Tongue (tissue), 2 donors: ENCODE results near the gene RMRP. TPM values are rescaled to one million over a fixed set of nuclear protein-coding genes. Genes with fewer than 3 reads are reported as not detected.
"Not testable (repeated sequence)": the region's sequence is repeated elsewhere in the genome, so short reads cannot be mapped to it uniquely, and the experiment has no call there.

ENCODE experiments used
- DNase-seq: peaks from one replicate; pipeline ENCODE4 v3.0.0-alpha.2; 2015
- total RNA-seq: library from RNA; depleted of rRNA; stranded (reverse); fragments of >200 nt; gene quantifications from one replicate; pipeline ENCODE4 v1.2.3, GENCODE V29; 2014

RMRP gene
- total RNA-seq, 1 donor from 2014 or later = 2,887 TPM

- DNase-seq = peak; percentile 91
These were observed 7.0 kb upstream of the RMRP start, which contains the start of gene ARHGEF39 for GRCh38 chr9:35664531-35665470. ARHGEF39 (minus strand) TSS chr9:35665195; CDS start chr9:35665169, 26 bp downstream.

DNA sequence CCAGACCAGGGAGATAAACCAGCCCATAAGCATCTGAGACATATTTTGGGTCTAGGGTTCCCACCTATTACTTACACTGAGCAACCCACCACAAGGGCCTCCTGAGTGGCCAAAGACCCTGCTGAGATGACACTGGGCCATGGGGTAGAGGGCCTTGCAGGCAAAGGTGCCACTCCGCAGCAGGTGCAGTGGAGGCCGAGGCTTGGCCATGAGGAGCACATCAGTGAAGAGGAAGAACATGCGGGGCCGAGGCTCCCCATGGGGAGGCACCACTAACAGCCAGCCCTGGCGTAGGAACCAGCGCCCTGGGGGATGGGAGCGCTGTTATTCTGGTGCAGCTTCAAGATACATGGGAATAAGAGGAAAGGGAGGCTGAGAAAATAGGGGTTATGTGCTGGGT, 4.6 kb upstream of the RMRP start:
- DNase-seq = no peak

- no peak for DNase-seq
These were observed 4.0 kb upstream of the RMRP start for GRCh38 chr9:35661756-35662350.

GRCh38 chr9:35660966-35661415, 3.2 kb upstream of the RMRP start:
- DNase-seq = peak; percentile 57

GRCh38 chr9:35659340-35659739, 1.5 kb upstream of the RMRP start:
- peak; percentile 22 for DNase-seq

- peak; percentile 51 for DNase-seq
These were observed 1.1 kb upstream of the RMRP start for GRCh38 chr9:35658968-35659220.

- peak; percentile 96 for DNase-seq
These were observed 533 bp upstream of the RMRP start, which contains the start of gene CCDC107 for GRCh38 chr9:35658137-35658967. CCDC107 (plus strand) TSS chr9:35658292; CDS start chr9:35658380, 88 bp downstream.

DNA sequence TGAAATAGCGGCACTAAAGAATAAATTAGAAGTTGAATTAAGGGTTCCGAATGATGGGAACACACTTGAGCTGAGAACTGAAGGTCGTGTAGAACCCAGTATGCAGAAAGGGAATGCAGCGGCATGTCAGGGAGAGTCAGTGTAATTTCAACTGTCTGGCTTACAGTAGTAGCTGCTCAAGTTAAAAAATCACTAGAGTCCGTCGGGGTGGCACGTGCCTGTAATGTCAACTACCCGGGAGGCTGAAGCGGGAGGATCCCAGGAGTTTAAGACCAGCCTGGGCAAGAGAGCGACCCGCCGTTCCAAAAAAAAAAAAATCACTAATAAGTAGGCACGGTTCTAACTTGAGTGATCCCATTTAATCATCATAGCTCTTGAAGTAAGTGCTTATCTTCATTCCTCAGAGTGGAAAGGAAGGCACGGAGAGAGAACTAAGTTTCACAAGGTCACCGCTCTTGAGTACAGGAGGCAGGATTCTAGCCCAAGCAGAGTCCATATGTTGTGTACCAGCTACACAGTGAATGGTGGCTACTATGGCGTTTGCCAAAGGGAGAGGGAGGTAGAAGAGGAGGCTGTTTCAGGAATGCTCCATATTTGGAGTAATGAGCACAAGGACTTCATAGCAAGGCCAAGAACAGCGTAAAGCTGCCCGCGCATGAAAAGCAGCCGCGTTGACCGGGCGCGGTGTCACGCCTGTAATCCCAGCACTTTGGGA, 831 bp downstream of the RMRP start:
- no peak for DNase-seq

- DNase-seq = no peak
These were observed 1.5 kb downstream of the RMRP start for GRCh38 chr9:35656348-35656747.

GRCh38 chr9:35653611-35654010, 4.2 kb downstream of the RMRP start:
- no peak for DNase-seq

GRCh38 chr9:35652829-35653209, 5.0 kb downstream of the RMRP start:
- DNase-seq = no peak

DNA sequence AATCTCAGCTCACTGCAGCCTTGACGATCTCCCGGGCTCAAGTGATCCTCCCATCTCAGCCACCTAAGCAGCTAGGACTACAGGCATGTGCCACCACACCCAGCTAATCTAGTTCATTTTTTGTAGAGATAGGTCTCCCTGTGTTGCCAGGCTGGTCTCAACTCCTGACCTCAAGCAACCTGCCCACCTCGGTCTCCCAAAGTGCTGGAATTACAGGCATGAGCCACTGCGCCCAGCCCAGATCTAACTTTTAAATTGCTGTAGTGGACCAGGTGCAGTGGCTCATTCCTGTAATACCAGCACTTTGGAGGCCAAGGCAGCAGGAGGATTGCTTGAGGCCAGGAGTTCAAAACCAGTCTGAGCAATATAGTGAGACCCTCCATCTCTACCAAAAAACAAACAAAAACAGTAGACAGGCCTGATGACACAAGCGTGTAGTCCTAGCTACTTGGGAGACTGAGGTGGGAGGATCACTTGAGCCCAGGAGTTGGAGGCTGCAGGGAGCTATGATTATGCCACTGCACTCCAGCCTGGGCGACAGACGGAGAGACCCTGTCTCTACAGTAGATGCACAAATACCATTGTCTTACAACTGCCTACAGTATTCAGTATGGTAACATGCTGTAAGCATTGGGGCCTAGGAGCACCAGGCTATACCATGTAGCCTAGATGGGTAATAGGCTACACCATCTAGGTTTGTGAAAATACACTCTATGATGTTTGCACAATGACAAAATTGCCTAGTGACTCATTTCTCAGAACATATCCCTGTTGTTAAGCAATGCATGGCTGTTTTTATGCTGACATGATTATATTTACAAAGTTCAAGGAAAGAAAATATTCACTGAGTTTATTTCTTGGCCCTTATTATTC, 5.6 kb downstream of the RMRP start:
- DNase-seq = no peak

DNA sequence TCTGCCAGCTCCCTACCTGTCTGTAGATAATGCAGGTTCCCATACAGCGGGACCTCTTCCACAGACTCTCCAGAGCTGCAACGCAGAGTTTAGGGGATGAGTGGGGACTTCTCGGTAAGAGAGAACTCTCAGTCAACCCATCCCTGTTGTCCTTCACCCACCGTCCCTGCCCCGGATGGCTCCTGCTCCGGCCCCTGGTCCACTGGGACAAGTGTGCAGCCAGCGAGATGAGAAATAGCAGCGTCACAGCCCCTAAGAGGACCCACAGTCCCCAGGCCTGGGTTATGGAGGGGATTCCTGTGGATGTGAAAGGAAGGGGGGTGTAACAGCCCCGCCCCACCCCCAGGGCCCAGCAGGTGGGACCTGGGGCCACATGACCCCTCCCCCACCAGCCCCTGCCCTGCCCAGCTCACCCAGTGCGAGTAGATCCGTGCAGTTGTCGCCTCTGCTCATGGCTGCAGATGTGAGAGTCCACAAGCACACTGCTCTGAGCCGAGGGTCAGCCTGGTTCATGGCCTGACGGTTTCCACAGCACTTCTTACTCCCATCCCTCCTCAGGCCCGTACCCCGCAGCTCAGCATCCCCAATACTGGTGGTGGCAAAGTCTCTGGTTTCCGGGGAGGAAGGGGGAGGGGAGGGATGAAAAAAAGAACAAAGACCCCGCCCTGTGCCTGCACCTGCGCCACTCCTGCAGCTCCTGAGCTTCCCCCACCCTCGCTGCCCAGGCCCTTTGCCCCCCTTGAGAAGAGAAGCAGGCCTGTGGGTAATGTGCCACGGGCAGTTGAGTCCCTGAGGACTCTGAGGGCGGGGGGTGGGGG, 7.3 kb downstream of the RMRP start, which contains the start of gene SIT1:
Gene SIT1, minus strand, starts transcription at position 591 of the 818 bp plus-strand sequence. Its CDS starts 78 bp downstream, at position 513.
- DNase-seq = no peak

DNA sequence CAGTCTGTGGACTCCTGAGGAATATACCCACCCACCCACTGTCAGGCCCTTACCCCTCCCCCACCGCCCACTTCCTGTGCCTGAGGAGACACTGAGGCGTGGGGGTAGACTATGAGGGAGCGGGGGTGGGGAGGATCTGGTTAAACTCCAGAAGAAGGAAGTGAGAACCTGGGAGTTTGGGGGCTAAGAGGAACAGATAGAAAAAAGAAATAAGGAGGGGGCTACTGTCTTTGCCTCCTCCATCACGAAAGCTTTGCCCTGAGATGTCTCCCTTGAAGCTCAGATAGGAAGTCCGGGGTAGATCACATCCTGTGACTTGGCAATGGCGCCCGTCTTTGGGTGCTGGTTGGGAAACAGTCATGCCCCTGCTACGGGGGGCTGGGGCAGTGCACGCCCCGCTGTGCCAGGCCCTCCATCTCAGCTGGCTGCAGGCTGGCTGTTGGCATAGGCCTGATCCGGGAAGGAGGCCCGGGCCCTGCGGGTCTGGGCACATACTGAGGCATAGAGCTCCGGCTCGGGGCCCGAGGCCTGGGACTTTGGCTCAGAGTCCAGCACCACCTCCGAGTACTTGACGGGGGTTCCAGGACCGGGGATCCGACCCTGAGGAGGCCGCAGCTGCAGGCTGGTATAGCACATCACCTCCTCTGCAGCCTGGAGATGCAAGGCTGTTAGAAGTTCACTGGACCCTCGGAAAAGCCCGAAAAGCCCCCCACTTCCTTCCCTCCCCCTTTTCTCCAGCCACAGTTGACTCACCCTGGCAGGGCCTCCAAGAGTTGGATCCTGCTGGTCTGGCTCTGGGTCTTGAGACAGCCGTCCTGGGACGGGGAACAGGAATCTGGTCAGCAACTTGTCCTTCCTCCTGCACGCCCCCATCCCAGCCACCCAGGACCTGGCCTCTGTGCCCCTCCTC, 8.1 kb downstream of the RMRP start:
- no peak for DNase-seq

GRCh38 chr9:35646533-35647265, 11.1 kb downstream of the RMRP start:
- DNase-seq = peak; percentile 97

- no peak for DNase-seq
These were observed 11.7 kb downstream of the RMRP start for GRCh38 chr9:35646153-35646532.

DNA sequence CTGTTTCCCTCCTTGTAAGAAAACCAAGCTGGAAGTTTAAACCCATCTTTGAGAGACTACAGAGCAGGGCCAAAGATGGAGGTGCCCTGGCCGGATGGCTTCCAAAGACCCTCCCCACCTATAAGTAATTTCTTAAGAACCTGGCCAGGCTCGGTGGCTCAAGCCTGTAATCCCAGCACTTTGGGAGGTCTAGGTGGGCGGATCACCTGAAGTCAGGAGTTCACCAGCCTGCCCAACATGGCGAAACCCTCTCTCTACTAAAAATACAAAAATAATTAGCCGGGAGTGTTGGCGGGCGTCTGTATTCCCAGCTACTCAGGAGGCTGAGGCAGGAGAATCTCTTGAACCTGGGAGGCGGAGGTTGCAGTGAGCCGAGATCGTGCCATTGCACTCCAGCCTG, 12.1 kb downstream of the RMRP start:
- DNase-seq = not testable (repeated sequence)

- no peak for DNase-seq
These were observed 14.8 kb downstream of the RMRP start for GRCh38 chr9:35643046-35643445.
